ENCODE data around the gene UQCRQ. TPM values are rescaled to one million over a fixed set of nuclear protein-coding genes. Genes with fewer than 3 reads are reported as not detected.

UQCRQ gene
- total and polyA plus RNA-seq, 9 of the 15 experiments (the other 6 are each of a cell fraction or from before 2014, with no cell fraction given) = 235 to 2,421 (median 883) TPM

GRCh38 chr5:132830436-132831094, 35.9 kb upstream of the UQCRQ start, which contains the start of gene SHROOM1 (continued):
- peak; percentile 67 for TF ChIP-seq CCNT2 (IDR thresholded peaks at IDR 0.05; ENCODE audit: borderline replicate concordance, extremely low read depth, insufficient read length, low read depth, low read length)
- TF ChIP-seq, protein P1, sequence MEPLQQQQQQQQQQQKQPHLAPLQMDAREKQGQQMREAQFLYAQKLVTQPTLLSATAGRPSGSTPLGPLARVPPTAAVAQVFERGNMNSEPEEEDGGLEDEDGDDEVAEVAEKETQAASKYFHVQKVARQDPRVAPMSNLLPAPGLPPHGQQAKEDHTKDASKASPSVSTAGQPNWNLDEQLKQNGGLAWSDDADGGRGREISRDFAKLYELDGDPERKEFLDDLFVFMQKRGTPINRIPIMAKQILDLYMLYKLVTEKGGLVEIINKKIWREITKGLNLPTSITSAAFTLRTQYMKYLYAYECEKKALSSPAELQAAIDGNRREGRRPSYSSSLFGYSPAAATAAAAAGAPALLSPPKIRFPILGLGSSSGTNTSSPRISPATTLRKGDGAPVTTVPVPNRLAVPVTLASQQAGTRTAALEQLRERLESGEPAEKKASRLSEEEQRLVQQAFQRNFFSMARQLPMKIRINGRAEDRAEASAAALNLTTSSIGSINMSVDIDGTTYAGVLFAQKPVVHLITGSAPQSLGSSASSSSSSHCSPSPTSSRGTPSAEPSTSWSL (CRISPR knock-in tag; IDR thresholded peaks at IDR 0.05; ENCODE audit: borderline replicate concordance) = 0 out of 2 replicates have a peak, but pooled peaks have one; percentile 10
- TF ChIP-seq FOXA3 (CRISPR knock-in tag; conservative IDR thresholded peaks at IDR 0.05 in 1 of 2, IDR thresholded peaks at IDR 0.05 in 1 of 2) = 0 out of 4 replicates have a peak, but pooled peaks of 1 of the 2 experiments have one; percentile 61
- TF ChIP-seq EGR1 (conservative IDR thresholded peaks at IDR 0.05) = peak; percentile 96
- TF ChIP-seq ZNF197 (CRISPR knock-in tag; IDR thresholded peaks at IDR 0.05; ENCODE audit: low read depth) = no peak
- no peak for TF ChIP-seq CHD2 (IDR thresholded peaks at IDR 0.05; ENCODE audit: low read depth, low read length)
- no peak for TF ChIP-seq PHF21A (IDR thresholded peaks at IDR 0.05; ENCODE audit: borderline replicate concordance, low read depth)
- TF ChIP-seq, protein P2, sequence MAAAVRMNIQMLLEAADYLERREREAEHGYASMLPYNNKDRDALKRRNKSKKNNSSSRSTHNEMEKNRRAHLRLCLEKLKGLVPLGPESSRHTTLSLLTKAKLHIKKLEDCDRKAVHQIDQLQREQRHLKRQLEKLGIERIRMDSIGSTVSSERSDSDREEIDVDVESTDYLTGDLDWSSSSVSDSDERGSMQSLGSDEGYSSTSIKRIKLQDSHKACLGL (CRISPR knock-in tag; IDR thresholded peaks at IDR 0.05; ENCODE audit: borderline replicate concordance, poor library complexity, severe bottlenecking) = no peak
- no peak for TF ChIP-seq JUN (IDR thresholded peaks at IDR 0.05; ENCODE audit: borderline replicate concordance, low read depth, low read length)
- no peak; the same call in 1 of the 2 replicates for TF ChIP-seq JUN (CRISPR knock-in tag; IDR thresholded peaks at IDR 0.05; ENCODE audit: borderline replicate concordance)
- TF ChIP-seq, protein P3, sequence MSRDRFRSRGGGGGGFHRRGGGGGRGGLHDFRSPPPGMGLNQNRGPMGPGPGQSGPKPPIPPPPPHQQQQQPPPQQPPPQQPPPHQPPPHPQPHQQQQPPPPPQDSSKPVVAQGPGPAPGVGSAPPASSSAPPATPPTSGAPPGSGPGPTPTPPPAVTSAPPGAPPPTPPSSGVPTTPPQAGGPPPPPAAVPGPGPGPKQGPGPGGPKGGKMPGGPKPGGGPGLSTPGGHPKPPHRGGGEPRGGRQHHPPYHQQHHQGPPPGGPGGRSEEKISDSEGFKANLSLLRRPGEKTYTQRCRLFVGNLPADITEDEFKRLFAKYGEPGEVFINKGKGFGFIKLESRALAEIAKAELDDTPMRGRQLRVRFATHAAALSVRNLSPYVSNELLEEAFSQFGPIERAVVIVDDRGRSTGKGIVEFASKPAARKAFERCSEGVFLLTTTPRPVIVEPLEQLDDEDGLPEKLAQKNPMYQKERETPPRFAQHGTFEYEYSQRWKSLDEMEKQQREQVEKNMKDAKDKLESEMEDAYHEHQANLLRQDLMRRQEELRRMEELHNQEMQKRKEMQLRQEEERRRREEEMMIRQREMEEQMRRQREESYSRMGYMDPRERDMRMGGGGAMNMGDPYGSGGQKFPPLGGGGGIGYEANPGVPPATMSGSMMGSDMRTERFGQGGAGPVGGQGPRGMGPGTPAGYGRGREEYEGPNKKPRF (IDR thresholded peaks at IDR 0.05; ENCODE audit: low read depth, low read length) = no peak
- TF ChIP-seq ZNF384 (IDR thresholded peaks at IDR 0.05; ENCODE audit: low read depth, low read length) = no peak
- TF ChIP-seq NFATC3 (IDR thresholded peaks at IDR 0.05) = no peak
- TF ChIP-seq EP300 (IDR thresholded peaks at IDR 0.05; ENCODE audit: low read length) = no peak
- TF ChIP-seq HEY1 (CRISPR knock-in tag; IDR thresholded peaks at IDR 0.05; ENCODE audit: borderline replicate concordance) = no peak
- no peak for TF ChIP-seq HOXB6 (CRISPR knock-in tag; IDR thresholded peaks at IDR 0.05; ENCODE audit: borderline replicate concordance)
- TF ChIP-seq HES1 (IDR thresholded peaks at IDR 0.05; ENCODE audit: low read depth) = no peak
- no peak for TF ChIP-seq ZNF347 (CRISPR knock-in tag; IDR thresholded peaks at IDR 0.05; ENCODE audit: low read depth)
- TF ChIP-seq, protein P4, sequence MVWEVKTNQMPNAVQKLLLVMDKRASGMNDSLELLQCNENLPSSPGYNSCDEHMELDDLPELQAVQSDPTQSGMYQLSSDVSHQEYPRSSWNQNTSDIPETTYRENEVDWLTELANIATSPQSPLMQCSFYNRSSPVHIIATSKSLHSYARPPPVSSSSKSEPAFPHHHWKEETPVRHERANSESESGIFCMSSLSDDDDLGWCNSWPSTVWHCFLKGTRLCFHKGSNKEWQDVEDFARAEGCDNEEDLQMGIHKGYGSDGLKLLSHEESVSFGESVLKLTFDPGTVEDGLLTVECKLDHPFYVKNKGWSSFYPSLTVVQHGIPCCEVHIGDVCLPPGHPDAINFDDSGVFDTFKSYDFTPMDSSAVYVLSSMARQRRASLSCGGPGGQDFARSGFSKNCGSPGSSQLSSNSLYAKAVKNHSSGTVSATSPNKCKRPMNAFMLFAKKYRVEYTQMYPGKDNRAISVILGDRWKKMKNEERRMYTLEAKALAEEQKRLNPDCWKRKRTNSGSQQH (CRISPR knock-in tag; IDR thresholded peaks at IDR 0.05) = no peak
- TF ChIP-seq ELK1 (CRISPR knock-in tag; IDR thresholded peaks at IDR 0.05) = no peak
